GM12891 (cell line): ENCODE data around the gene NUP93.

ENCODE experiments used
- POLR2A ChIP-seq: IDR thresholded peaks from 2 replicates; pipeline ENCODE4 v1.6.1; 2011; ENCODE audit warnings: low read depth, low read length, control low read depth
- POLR2AphosphoS5 ChIP-seq: IDR thresholded peaks from 2 replicates; pipeline ENCODE4 v1.6.1; 2011; ENCODE audit warnings: low read depth, low read length, control low read depth
- POU2F2 ChIP-seq: IDR thresholded peaks from 2 replicates; pipeline ENCODE4 v1.6.1; 2011; ENCODE audit warnings: low read depth, mild to moderate bottlenecking, control low read depth, low read length, moderate library complexity
- SPI1 ChIP-seq: IDR thresholded peaks from 2 replicates; pipeline ENCODE4 v1.6.1; 2011; ENCODE audit warnings: low read depth, low read length, control low read depth
- TAF1 ChIP-seq: IDR thresholded peaks from 2 replicates; pipeline ENCODE4 v1.6.1; 2011; ENCODE audit warnings: low read depth, low read length, control low read depth

DNA sequence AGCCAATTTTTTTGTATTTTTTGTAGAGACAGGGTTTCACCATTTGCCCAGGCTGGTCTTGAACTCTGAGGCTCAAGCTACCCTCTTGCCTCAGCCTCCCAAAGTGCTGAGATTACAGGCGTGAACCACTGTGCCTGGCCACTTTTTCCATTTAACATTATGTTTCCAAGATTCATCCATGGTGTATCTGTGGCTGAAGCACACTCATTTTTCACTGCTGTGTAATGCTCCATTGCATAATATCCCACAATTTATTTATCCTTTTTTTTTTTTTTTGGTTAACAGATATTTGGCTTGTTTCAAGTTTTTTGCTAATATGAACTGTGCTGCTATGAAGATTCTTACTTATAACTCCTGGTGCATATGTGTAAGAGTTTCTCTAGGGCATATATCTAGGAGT lies 1.9 kb upstream of the NUP93 start:
- TF ChIP-seq POLR2A, result no peak
- no peak for TF ChIP-seq POU2F2
- no peak for TF ChIP-seq POLR2AphosphoS5
- no peak for TF ChIP-seq SPI1
- TF ChIP-seq TAF1, result no peak
